GM19193 (cell line): ENCODE measurements around the gene ZNF148.

Experiments used
- POLR2A ChIP-seq: IDR thresholded peaks from 4 replicates; pipeline ENCODE4 v1.6.1; 2011; ENCODE audit not compliant: insufficient read depth, insufficient read length; ENCODE audit errors: extremely low read depth

The ZNF148 gene

DNA sequence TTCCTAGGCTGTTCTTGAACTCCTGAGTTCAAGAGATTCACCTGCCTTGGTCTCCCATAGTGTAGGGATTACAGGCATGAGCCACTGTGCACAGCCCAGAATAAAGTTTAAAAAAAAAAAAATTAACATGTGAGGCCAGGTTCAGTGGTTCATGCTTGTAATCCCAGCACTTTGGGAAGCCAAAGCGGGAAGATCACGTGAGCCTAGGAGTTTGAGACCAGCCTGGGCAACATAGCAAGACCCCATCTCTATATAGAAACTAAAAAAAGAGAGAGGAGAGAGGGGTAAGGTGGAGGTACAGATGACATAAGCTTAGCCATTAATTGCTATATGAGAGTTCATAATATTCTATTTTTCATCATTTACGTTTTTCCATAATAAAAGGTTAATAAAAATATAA lies 21.5 kb downstream of the ZNF148 start:
- no peak for TF ChIP-seq POLR2A

DNA sequence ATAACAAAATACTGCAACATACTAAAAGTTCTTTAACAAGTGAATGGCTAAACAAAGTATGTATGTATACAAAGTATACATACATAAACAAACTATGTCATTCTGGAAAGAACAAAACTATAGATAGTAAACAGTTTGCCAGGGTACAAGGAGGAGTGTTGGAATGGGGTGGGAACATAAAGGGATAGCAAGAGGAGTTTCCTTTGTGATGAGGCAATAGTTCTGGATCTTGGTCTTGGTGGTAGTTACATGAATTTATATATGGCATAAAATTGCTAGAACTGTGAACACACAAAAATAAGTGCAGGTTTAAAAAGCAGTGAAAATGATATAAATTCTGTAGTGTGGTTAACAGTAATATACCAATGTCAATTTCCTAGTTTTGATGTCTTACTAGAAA lies 22.0 kb downstream of the ZNF148 start:
- no peak for TF ChIP-seq POLR2A

DNA sequence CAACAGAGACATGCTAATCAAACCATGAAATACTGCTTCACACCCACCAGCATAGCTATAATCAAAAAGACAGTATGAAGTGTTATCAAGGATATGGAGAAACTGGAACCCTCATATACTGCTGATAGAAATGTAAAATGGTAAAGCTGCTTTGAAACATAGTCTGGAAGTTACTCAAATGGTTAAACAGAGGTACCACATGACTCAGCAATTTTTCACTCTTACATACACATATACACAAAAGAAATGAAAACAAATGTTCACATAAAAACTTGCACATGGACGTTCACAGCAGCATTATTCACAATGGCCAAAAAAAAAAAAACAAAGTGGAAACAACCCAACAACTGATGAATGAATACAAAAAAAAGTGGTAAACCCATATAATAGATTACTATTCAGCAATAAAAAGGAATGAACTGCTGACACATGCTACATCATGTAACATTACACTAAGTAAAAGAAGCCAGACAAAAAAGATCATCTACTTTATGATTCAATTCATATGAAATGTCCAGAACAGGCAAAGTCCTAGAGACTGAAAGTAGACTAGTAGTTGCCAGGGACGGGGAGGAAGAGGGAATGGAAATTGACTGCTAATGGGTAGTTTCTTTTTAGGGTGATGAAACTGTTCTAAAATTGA lies 23.2 kb downstream of the ZNF148 start:
- no peak for TF ChIP-seq POLR2A

GRCh38 chr3:125351152-125351551 lies 24.0 kb downstream of the ZNF148 start:
- TF ChIP-seq POLR2A = no peak

GRCh38 chr3:125350597-125350996 lies 24.5 kb downstream of the ZNF148 start:
- TF ChIP-seq POLR2A = no peak

- TF ChIP-seq POLR2A = no peak
Measured at GRCh38 chr3:125349556-125350165, 25.5 kb downstream of the ZNF148 start.

DNA sequence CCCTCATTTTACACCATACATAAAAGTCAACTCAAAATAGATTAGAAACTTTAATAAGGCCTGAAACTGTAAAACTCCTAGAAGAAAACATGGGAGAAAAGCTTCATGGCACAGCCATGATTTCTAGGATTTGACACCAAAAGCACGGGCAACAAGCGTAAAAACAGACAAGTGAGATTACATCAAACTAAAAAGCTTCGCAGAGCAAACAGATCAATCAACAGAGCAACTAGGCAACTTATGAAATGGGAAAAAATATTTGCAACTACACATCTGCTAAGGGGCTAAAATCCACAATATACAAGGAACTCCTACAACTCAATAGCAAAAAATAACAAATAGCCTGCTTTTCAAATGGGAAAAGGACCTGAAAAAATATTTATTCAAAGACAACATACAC lies 26.1 kb downstream of the ZNF148 start:
- TF ChIP-seq POLR2A = no peak

GRCh38 chr3:125340121-125340520 lies 35.0 kb downstream of the ZNF148 start:
- no peak for TF ChIP-seq POLR2A

GRCh38 chr3:125337506-125337905 lies 37.6 kb downstream of the ZNF148 start:
- TF ChIP-seq POLR2A = no peak

DNA sequence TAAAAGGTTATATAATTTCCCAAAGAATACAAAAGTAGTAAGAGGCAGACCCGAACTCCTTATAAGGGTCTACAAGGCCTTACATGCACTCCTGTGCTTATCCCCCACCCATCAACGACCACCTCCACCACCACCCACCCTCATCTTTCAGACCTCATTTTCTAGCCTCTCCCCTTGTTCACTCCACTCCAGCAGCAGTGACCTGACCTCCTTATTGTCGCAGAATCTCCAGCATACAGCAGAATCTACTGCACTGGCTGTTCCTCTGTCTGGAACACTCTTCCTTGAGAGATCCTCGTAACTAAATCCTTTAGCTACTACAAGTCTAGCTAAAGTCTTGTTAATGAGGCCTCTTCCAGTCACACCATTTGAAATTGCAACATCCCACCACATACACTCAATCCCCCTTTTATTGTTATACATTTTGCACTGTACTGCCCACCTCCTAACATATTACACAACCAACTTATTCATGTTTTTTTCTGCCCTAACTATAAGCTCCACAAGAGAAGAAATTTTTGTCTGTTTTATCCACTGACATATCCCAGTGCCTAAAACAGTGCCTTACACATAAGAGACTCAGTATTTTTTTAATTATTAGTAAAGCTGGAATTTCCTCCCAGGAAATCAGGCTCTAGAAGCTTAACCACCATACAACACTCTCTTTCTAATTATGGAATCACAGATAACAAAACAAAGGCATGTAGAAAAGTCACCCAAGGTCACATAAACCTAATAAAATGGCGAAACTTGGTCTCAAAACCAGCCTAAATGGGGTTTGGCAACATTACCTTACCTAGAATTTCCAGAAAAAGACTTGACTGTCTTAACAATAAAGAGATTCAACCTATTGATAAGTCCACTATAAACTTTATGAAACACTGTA lies 40.2 kb downstream of the ZNF148 start:
- TF ChIP-seq POLR2A = no peak

- no peak for TF ChIP-seq POLR2A
Measured at GRCh38 chr3:125332504-125332903, 42.6 kb downstream of the ZNF148 start.

- TF ChIP-seq POLR2A = no peak
Measured at GRCh38 chr3:125331243-125331642, 43.9 kb downstream of the ZNF148 start.

DNA sequence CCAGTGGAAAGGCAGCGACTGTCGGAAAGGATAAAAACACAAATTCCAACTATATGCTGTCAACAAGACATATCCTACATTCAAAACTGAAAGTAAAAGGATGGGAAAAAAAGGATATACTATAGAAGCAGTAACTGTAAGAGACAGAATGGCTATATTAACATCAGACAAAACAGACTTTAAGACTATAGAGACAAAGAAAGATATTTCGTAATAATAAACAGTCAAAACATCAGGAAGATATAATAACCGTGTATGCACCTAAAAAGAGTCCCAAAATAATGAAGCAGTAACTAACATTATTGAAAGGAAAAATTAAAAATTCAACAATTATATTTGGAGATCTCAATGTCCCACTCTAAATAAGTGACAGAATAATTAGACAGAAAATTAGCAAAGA lies 48.2 kb downstream of the ZNF148 start:
- TF ChIP-seq POLR2A = no peak

DNA sequence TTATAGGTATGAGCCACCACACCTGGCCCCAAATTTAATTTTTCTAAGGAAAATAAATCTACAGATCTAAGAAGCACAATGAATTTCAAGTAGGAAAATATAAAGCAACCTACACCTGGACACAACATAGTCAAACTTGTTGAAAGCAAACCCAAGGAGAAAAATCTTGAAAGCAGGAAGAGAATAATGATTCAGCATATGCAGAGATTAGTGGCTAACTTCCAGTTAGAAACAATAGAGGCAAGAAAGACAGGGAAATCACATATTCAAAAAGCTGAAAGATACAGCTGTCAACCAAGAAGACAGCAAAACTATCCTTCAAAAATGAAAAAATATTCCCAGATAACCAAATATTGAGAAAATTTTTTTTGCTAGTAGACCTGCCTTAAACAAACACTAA lies 49.4 kb downstream of the ZNF148 start:
- TF ChIP-seq POLR2A = no peak

DNA sequence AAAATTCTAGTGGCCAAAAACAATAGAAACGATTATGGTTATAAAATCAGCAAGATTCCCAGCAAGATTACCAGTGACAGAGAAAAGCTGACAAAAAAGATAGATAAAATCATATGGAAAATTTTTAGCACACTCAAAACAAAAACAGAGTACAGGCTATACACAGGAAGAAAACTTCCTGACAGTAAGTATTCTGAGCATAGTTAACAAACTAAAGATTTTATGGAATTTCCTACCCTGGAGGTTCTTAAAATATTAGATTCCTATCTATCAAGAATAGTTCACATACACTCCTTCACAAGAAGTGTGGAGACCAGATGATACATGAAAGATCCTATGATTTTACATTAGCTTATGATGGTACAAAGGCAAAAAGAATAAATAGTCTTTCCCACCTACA lies 50.8 kb downstream of the ZNF148 start:
- TF ChIP-seq POLR2A = no peak

GRCh38 chr3:125322917-125323316 lies 52.2 kb downstream of the ZNF148 start:
- TF ChIP-seq POLR2A = no peak

DNA sequence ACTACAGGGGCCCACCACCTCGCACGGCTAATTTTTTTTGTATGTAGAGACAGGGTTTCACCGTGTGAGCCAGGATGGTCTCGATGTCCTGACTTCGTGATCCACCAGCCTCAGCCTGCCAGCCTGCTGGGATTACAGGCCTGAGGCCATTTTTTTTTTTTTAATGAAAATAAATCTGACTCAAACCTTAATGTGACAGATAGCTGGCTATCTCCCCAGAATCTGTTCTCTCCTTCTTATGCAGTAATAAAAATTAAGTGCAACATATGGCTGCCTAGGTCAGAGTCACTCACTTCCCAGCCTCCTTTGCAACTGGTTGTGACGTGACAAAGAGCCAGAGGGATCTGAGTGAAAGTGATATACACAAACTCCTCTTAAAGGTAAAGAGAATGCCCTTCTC lies 53.0 kb downstream of the ZNF148 start:
- no peak for TF ChIP-seq POLR2A

DNA sequence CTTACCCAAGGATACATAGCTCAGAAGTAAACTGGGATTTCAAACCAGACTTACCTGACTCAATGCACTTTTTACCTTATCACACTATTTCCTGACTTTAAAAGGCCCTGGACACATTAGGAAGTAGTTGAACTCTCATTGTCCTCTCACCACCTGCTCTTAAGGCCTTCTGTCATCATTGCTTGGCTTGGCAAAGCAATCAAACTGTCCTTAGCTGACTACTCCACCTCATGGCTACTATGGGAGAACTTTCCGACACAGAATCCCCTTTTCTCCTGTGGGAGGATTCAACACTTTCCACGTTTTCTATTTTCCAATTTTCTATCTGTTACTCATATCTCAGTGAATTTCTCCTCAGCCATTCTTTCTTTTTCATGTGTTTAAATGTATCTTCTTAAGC lies 55.4 kb downstream of the ZNF148 start:
- TF ChIP-seq POLR2A = no peak
